GM23338 (cell line): ENCODE results near the gene AAR2. TPM values are rescaled to one million over a fixed set of nuclear protein-coding genes. Genes with fewer than 3 reads are reported as not detected.

Source experiments
- ATAC-seq: fragments of 200-7000 bp; cut with Tn5 transposase; 3 replicates; pipeline ENCODE4 v1.9.1; 2020
- DNase-seq: peaks from one replicate; pipeline ENCODE4 v3.0.0-alpha.2; 2015; ENCODE audit warnings: low spot score
- H2AFZ ChIP-seq: fragments of 200-600 bp; sonication (generic); 2 replicates; pipeline ENCODE4 v1.8.0; 2016; ENCODE audit warnings: antibody characterized with exemption, mild to moderate bottlenecking, moderate library complexity
- H3F3A ChIP-seq: fragments of 200-600 bp; sonication (generic); replicated peaks from 2 replicates; pipeline ENCODE4 v1.8.0; 2017; ENCODE audit warnings: antibody characterized with exemption, mixed run types, low read depth
- H3K27ac ChIP-seq: fragments of 200-600 bp; sonication (generic); 2 replicates; pipeline ENCODE4 v1.6.1; 2016; ENCODE audit warnings: low read depth
- H3K27me3 ChIP-seq: fragments of 200-600 bp; sonication (generic); 2 replicates; pipeline ENCODE4 v1.8.0; 2016; ENCODE audit warnings: mild to moderate bottlenecking, mixed run types, moderate library complexity; ENCODE audit not compliant: insufficient read depth
- H3K36me3 ChIP-seq: fragments of 200-600 bp; sonication (generic); 2 replicates; pipeline ENCODE4 v1.8.0; 2016; ENCODE audit warnings: mild to moderate bottlenecking; ENCODE audit not compliant: insufficient read depth
- H3K4me1 ChIP-seq: fragments of 200-600 bp; sonication (generic); 2 replicates; pipeline ENCODE4 v1.8.0; 2016; ENCODE audit warnings: mild to moderate bottlenecking, moderate library complexity; ENCODE audit not compliant: insufficient read depth
- H3K4me2 ChIP-seq: fragments of 200-600 bp; sonication (generic); 2 replicates; pipeline ENCODE4 v1.7.1; 2017; ENCODE audit warnings: mixed run types
- H3K4me3 ChIP-seq: fragments of 200-600 bp; sonication (generic); 2 replicates; pipeline ENCODE4 v1.6.1; 2016; ENCODE audit warnings: mixed run types
- H3K79me2 ChIP-seq: fragments of 200-600 bp; sonication (generic); replicated peaks from 2 replicates; pipeline ENCODE4 v1.8.0; 2017; ENCODE audit warnings: mild to moderate bottlenecking; ENCODE audit not compliant: insufficient read depth
- H3K9me2 ChIP-seq: fragments of 200-600 bp; sonication (generic); 2 replicates; pipeline ENCODE4 v1.8.0; 2017; ENCODE audit not compliant: insufficient read depth
- H4K20me1 ChIP-seq: fragments of 200-600 bp; sonication (generic); replicated peaks from 2 replicates; pipeline ENCODE4 v1.8.0; 2017; ENCODE audit warnings: mild to moderate bottlenecking; ENCODE audit not compliant: insufficient read depth
- H3K27ac Mint-ChIP-seq: 2 replicates; pipeline ENCODE4 v1.8.0; 2020; ENCODE audit warnings: inconsistent platforms, mild to moderate bottlenecking, moderate library complexity, mixed read lengths
- H3K27me3 Mint-ChIP-seq: 3 replicates; pipeline ENCODE4 v1.8.0; 2022; ENCODE audit warnings: low read depth, mild to moderate bottlenecking, moderate library complexity, mixed read lengths, inconsistent platforms; ENCODE audit not compliant: insufficient read depth, poor library complexity
- H3K36me3 Mint-ChIP-seq: 3 replicates; pipeline ENCODE4 v1.8.0; 2021; ENCODE audit warnings: low read depth, mild to moderate bottlenecking, inconsistent platforms, moderate library complexity, mixed read lengths
- H3K4me1 Mint-ChIP-seq: 3 replicates; pipeline ENCODE4 v1.8.0; 2020; ENCODE audit warnings: mild to moderate bottlenecking, inconsistent platforms, mixed read lengths
- H3K4me3 Mint-ChIP-seq: 3 replicates; pipeline ENCODE4 v1.8.0; 2021; ENCODE audit warnings: moderate library complexity, mild to moderate bottlenecking, inconsistent platforms, mixed read lengths
- H3K9me3 Mint-ChIP-seq: 3 replicates; pipeline ENCODE4 v1.8.0; 2020; ENCODE audit warnings: moderate library complexity, mild to moderate bottlenecking, inconsistent platforms, mixed read lengths
- CREB1 ChIP-seq: fragments of 250-450 bp; sonication (Bioruptor Pico); IDR thresholded peaks from 2 replicates; pipeline ENCODE4 v1.5.0; 2020; ENCODE audit warnings: low read depth, mild to moderate bottlenecking, moderate library complexity
- EZH2phosphoT487 ChIP-seq: fragments of 200-600 bp; sonication (generic); IDR thresholded peaks from one replicate; pipeline ENCODE4 v1.8.1; 2018; ENCODE audit warnings: antibody characterized with exemption; ENCODE audit not compliant: unreplicated experiment
- NANOG ChIP-seq: IDR thresholded peaks from 2 replicates; pipeline ENCODE4 v1.6.1; 2016; ENCODE audit warnings: antibody characterized with exemption, borderline replicate concordance
- POLR2AphosphoS5 ChIP-seq: IDR thresholded peaks from 2 replicates; pipeline ENCODE4 v1.6.1; 2016; ENCODE audit warnings: antibody characterized with exemption, low read depth
- REST ChIP-seq: IDR thresholded peaks from one replicate; pipeline ENCODE4 v1.6.1; 2018; ENCODE audit warnings: antibody characterized with exemption; ENCODE audit not compliant: unreplicated experiment
- ZNF114 ChIP-seq: fragments of 250-450 bp; sonication (Bioruptor Pico); IDR thresholded peaks from 2 replicates; pipeline ENCODE4 v1.5.0; 2020; ENCODE audit warnings: mild to moderate bottlenecking, moderate library complexity
- ZNF462 ChIP-seq: fragments of 250-450 bp; sonication (Bioruptor Pico); IDR thresholded peaks from 2 replicates; pipeline ENCODE4 v1.5.0; 2020; ENCODE audit warnings: mild to moderate bottlenecking, moderate library complexity
- polyA plus RNA-seq: library from polyadenylated mRNA; unstranded; fragments of >200 nt; fragmentation: Nextera tagmentation; extraction: Ambion mirVana; gene quantifications from 2 replicates; pipeline ENCODE4 v1.2.1, GENCODE V29; 2016
- total RNA-seq: library from RNA; depleted of rRNA; stranded (reverse); fragments of >200 nt; shearing (Covaris generic); gene quantifications from 2 replicates; pipeline ENCODE4 v1.2.3, GENCODE V29; 2014

AAR2 gene
- total and polyA plus RNA-seq, 2 experiments from 2014 or later: 15.8 to 32.6 TPM

DNA sequence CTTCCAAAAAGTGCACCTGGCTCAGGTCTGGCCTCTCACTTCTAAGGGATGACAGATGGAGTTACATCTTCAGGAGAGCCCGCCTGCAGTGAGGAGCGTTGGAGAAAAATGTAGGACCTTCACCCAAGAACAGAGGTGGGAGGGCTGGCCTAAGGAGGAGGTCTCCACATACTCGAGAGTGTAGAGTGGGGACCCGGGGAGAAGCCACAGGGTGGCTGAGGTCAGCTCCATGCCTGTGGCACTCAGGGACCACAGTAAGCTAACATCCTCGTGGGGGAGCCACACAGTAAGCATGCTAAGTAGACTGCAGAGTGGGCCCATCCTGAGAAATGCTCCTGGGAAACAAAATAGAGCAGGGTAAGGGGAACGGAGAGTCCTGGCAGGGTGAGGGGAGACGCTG is 24.0 kb downstream of the AAR2 start (continued):
- no peak for TF ChIP-seq REST
- no peak for TF ChIP-seq ZNF462
- TF ChIP-seq ZNF114 (CRISPR knock-in tag): no peak

GRCh38 chr20:36261389-36262105 is 25.3 kb downstream of the AAR2 start:
- H3K9me2 ChIP-seq: no peaks in the 10 kb centered on the region
- no peaks in the 10 kb centered on the region for H4K20me1 ChIP-seq
- no peak overlapping the region for H3K4me3 ChIP-seq
- Mint-ChIP-seq H3K9me3 (no peaks in the 10 kb centered on the region), H3K27me3 (peaks cover 5% of the 10 kb centered on the region), H3K27ac (no peak overlapping the region), H3K4me3 (no peak overlapping the region), H3K36me3 (0 out of 3 replicates have a peak, but pooled peaks cover 4% of the 10 kb centered on the region), H3K4me1 (peaks cover 19% of the 10 kb centered on the region)
- H2AFZ ChIP-seq: no peak overlapping the region
- H3K4me1 ChIP-seq: peaks cover 7% of the 10 kb centered on the region; the same call in 1 of the 2 replicates
- ATAC-seq (no peak), DNase-seq (no peak)
- H3K27ac ChIP-seq: no peak overlapping the region
- H3K79me2 ChIP-seq: no peaks in the 10 kb centered on the region
- TF ChIP-seq NANOG (no peak), EZH2phosphoT487 (no peak), POLR2AphosphoS5 (no peak), ZNF114 (CRISPR knock-in tag) (no peak), CREB1 (CRISPR knock-in tag) (no peak)
- no peaks in the 10 kb centered on the region for H3K27me3 ChIP-seq
- no peaks in the 10 kb centered on the region for H3K36me3 ChIP-seq
- no peaks in the 10 kb centered on the region for H3F3A ChIP-seq
- H3K4me2 ChIP-seq: no peak overlapping the region
